ENCODE measurements around the gene THNSL1. TPM values are rescaled to one million over a fixed set of nuclear protein-coding genes. Genes with fewer than 3 reads are reported as not detected.
A peak's percentile ranks its signal among the peaks of the same experiment; 100 is the strongest.

Gene THNSL1
- total and polyA plus RNA-seq, 2 of the 13 experiments (the other 11 are each of a cell fraction or from before 2014, with no cell fraction given), result 1.3 to 3.8 TPM

- TF ChIP-seq ZNF557 (CRISPR knock-in tag; IDR thresholded peaks at IDR 0.05), result peak; percentile 98
- peak; percentile 92 for TF ChIP-seq RAD51 (IDR thresholded peaks at IDR 0.05; ENCODE audit: borderline replicate concordance)
- TF ChIP-seq PRPF4 (IDR thresholded peaks at IDR 0.05; ENCODE audit: low read depth, low read length, poor library complexity, severe bottlenecking), result no peak
- no peak for TF ChIP-seq SKI (IDR thresholded peaks at IDR 0.05; ENCODE audit: partially characterized antibody)
- TF ChIP-seq MXD4 (CRISPR knock-in tag; IDR thresholded peaks at IDR 0.05), result peak; percentile 93
- 0 out of 2 replicates have a peak, but pooled peaks have one; percentile 70 for TF ChIP-seq PAWR (CRISPR knock-in tag; IDR thresholded peaks at IDR 0.05; ENCODE audit: borderline replicate concordance)
- TF ChIP-seq HMG20A (CRISPR knock-in tag; IDR thresholded peaks at IDR 0.05; ENCODE audit: borderline replicate concordance), result peak; percentile 4; the same call in 1 of the 2 replicates
- TF ChIP-seq ZNF280B (CRISPR knock-in tag; IDR thresholded peaks at IDR 0.05; ENCODE audit: borderline replicate concordance), result peak; percentile 97
- peak; percentile 91 for TF ChIP-seq HOMEZ (CRISPR knock-in tag; IDR thresholded peaks at IDR 0.05; ENCODE audit: low read depth)
- TF ChIP-seq FIP1L1 (IDR thresholded peaks at IDR 0.05; ENCODE audit: borderline replicate concordance, insufficient read depth, low read depth, low read length), result no peak; the same call in 1 of the 2 replicates
- peak; percentile 96; the same call in 1 of the 2 replicates for TF ChIP-seq ZNF543 (CRISPR knock-in tag; IDR thresholded peaks at IDR 0.05)
- TF ChIP-seq SRSF1 (optimal IDR thresholded peaks at IDR 0.05; ENCODE audit: low read depth, low read length), result no peak
- TF ChIP-seq FOXK1 (CRISPR knock-in tag; IDR thresholded peaks at IDR 0.05; ENCODE audit: borderline replicate concordance, low read depth), result peak; percentile 69; the same call in 1 of the 2 replicates
- peak; percentile 91 for TF ChIP-seq ZNF468 (CRISPR knock-in tag; IDR thresholded peaks at IDR 0.05)
- no peak for TF ChIP-seq ZNF839 (CRISPR knock-in tag; IDR thresholded peaks at IDR 0.05; ENCODE audit: borderline replicate concordance)
- TF ChIP-seq ZNF792 (CRISPR knock-in tag; IDR thresholded peaks at IDR 0.05), result peak; percentile 86
- TF ChIP-seq ZNF619 (CRISPR knock-in tag; IDR thresholded peaks at IDR 0.05), result peak; percentile 81
- 0 out of 2 replicates have a peak, but pooled peaks have one; percentile 25 for TF ChIP-seq NFE2L1 (CRISPR knock-in tag; IDR thresholded peaks at IDR 0.05; ENCODE audit: borderline replicate concordance)
- no peak for TF ChIP-seq ZNF720 (CRISPR knock-in tag; IDR thresholded peaks at IDR 0.05)
- 0 out of 2 replicates have a peak, but pooled peaks have one; percentile 77 for TF ChIP-seq ZNF337 (CRISPR knock-in tag; IDR thresholded peaks at IDR 0.05; ENCODE audit: borderline replicate concordance, low read depth)
- no peak for TF ChIP-seq ATAD3A (CRISPR knock-in tag; IDR thresholded peaks at IDR 0.05)
- TF ChIP-seq MXI1 (IDR thresholded peaks at IDR 0.05; ENCODE audit: borderline replicate concordance, low read depth, low read length), result peak; percentile 82; the same call in 2 of the 3 replicates
- peak; percentile 73; the same call in 1 of the 2 replicates for TF ChIP-seq YEATS2 (CRISPR knock-in tag; IDR thresholded peaks at IDR 0.05; ENCODE audit: borderline replicate concordance)
- TF ChIP-seq ZNF746 (CRISPR knock-in tag; IDR thresholded peaks at IDR 0.05), result peak; percentile 95
- peak; percentile 93 for TF ChIP-seq ZBTB38 (CRISPR knock-in tag; IDR thresholded peaks at IDR 0.05)
Measured at GRCh38 chr10:25016376-25017153, at the start of gene THNSL1 (continued).
